ENCODE data around the gene LAIR2. TPM values are rescaled to one million over a fixed set of nuclear protein-coding genes. Genes with fewer than 3 reads are reported as not detected.

The LAIR2 gene
- polyA plus RNA-seq, 3 donors: 0.38 TPM; not detected in 2

GRCh38 chr19:54549224-54549623, 46.6 kb downstream of the LAIR2 start:
- H3K27me3 ChIP-seq (ENCODE audit: control insufficient read depth in 2 of 2, insufficient read depth in 2 of 2, low read length in 2 of 2): no peaks in the 10 kb centered on the region
- no peak overlapping the region for H2AFZ ChIP-seq (ENCODE audit: insufficient read depth, low read depth, low read length, poor library complexity, severe bottlenecking)
- no peaks in the 10 kb centered on the region for H3K9me3 ChIP-seq (replicated peaks in 1 of 2; ENCODE audit: control insufficient read depth in 1 of 2, insufficient read depth in 1 of 2, low read length in 2 of 2)
- intact Hi-C loops (cut with micrococcal nuclease): no loop called here
- no peaks in the 10 kb centered on the region for H3K79me2 ChIP-seq (ENCODE audit: insufficient read depth, low read length)
- H3K27ac ChIP-seq (ENCODE audit: low read depth in 1 of 2, low read length in 2 of 2): no peak overlapping the region
- Mint-ChIP-seq H3K4me3 (no peak overlapping the region), H3K9me3 (peaks cover 0 to 1% (median 0%) of the 10 kb centered on the region in 7 donors), H3K4me1 (peaks cover 12% of the 10 kb centered on the region), H3K36me3 (no peaks in the 10 kb centered on the region), H3K27ac (no peak overlapping the region), H3K27me3 (ENCODE audit: low read depth in 3 of 3) (peaks cover 17 to 30% (median 25%) of the 10 kb centered on the region in 3 donors)
- peaks cover 12% of the 10 kb centered on the region in 2 donors for H3K4me1 ChIP-seq (ENCODE audit: control insufficient read depth in 1 of 2, insufficient read depth in 2 of 2, low read length in 2 of 2)
- WGBS (ENCODE audit: insufficient coverage): 87% methylated on average over 13 of the region's 14 CpGs
- DNase-seq: no peak
- H3K9ac ChIP-seq (ENCODE audit: insufficient read depth, low read length, poor library complexity, severe bottlenecking): no peak overlapping the region
- no peak overlapping the region for H3K4me2 ChIP-seq (replicated peaks; ENCODE audit: extremely low read depth, low read length, poor library complexity, severe bottlenecking)
- H3K4me3 ChIP-seq (replicated peaks in 1 of 3; ENCODE audit: low read depth in 2 of 3, low read length in 3 of 3): no peak overlapping the region
- H3K36me3 ChIP-seq (replicated peaks in 1 of 2; ENCODE audit: control insufficient read depth in 1 of 2, insufficient read depth in 2 of 2, low read length in 2 of 2): no peaks in the 10 kb centered on the region
- H4K20me1 ChIP-seq (ENCODE audit: insufficient read depth, low read length): no peaks in the 10 kb centered on the region
- no peak for TF ChIP-seq CTCF (IDR thresholded peaks at IDR 0.05)

GRCh38 chr19:54551293-54551692, 48.7 kb downstream of the LAIR2 start:
- no peak for DNase-seq

More at GRCh38 chr19:54551293-54551692, 48.7 kb downstream of the LAIR2 start:
- Histone ChIP-seq H2AFZ (ENCODE audit: insufficient read depth, low read depth, low read length, poor library complexity, severe bottlenecking) (no peak overlapping the region), H3K9me3 (replicated peaks in 1 of 2; ENCODE audit: control insufficient read depth in 1 of 2, insufficient read depth in 1 of 2, low read length in 2 of 2) (no peaks in the 10 kb centered on the region), H3K36me3 (replicated peaks in 1 of 2; ENCODE audit: control insufficient read depth in 1 of 2, insufficient read depth in 2 of 2, low read length in 2 of 2) (no peaks in the 10 kb centered on the region), H3K9ac (ENCODE audit: insufficient read depth, low read length, poor library complexity, severe bottlenecking) (no peak overlapping the region), H3K27me3 (ENCODE audit: control insufficient read depth in 2 of 2, insufficient read depth in 2 of 2, low read length in 2 of 2) (no peaks in the 10 kb centered on the region), H3K27ac (ENCODE audit: low read depth in 1 of 2, low read length in 2 of 2) (no peak overlapping the region), H3K79me2 (ENCODE audit: insufficient read depth, low read length) (no peaks in the 10 kb centered on the region), H3K4me2 (replicated peaks; ENCODE audit: extremely low read depth, low read length, poor library complexity, severe bottlenecking) (no peak overlapping the region), H4K20me1 (ENCODE audit: insufficient read depth, low read length) (no peaks in the 10 kb centered on the region), H3K4me1 (ENCODE audit: control insufficient read depth in 1 of 2, insufficient read depth in 2 of 2, low read length in 2 of 2) (peaks cover 12% of the 10 kb centered on the region in 2 donors), H3K4me3 (replicated peaks in 1 of 3; ENCODE audit: low read depth in 2 of 3, low read length in 3 of 3) (no peak overlapping the region)
- no peak for TF ChIP-seq CTCF (IDR thresholded peaks at IDR 0.05)
- Mint-ChIP-seq H3K4me1 (peaks cover 12% of the 10 kb centered on the region), H3K27ac (no peak overlapping the region), H3K36me3 (no peaks in the 10 kb centered on the region), H3K9me3 (no peaks in the 10 kb centered on the region), H3K27me3 (ENCODE audit: low read depth in 3 of 3) (peaks cover 16 to 24% (median 20%) of the 10 kb centered on the region in 3 donors), H3K4me3 (no peak overlapping the region)
- no CpG with 5 or more reads among the region's 6 CpGs for WGBS (ENCODE audit: insufficient coverage)
- intact Hi-C loops (cut with micrococcal nuclease): no loop called here
